Esophagus squamous epithelium (tissue), 5 donors: Measurements from ENCODE around the gene DENND6B. TPM values are rescaled to one million over a fixed set of nuclear protein-coding genes. Genes with fewer than 3 reads are reported as not detected.

Experiments
- DNase-seq: peaks from one replicate; lab custom pipeline; 2025; lab: John Stamatoyannopoulos, UW
- H3K27ac ChIP-seq, 4 donors: fragments of 200-600 bp; sonication (generic); one replicate each; pipeline ENCODE4 v1.5.1; 2016 to 2019; ENCODE audit warnings: mild to moderate bottlenecking in 1 of 4
- H3K27me3 ChIP-seq, 4 donors: fragments of 200-600 bp; sonication (generic); 1 replicate in 3 of 4; 2 replicates in 1 of 4; pipeline versions ENCODE4 v1.5.1 to v1.6.0; 2017 to 2021; ENCODE audit warnings: antibody characterized with exemption in 1 of 4
- H3K36me3 ChIP-seq, 3 donors: fragments of 200-600 bp; sonication (generic); one replicate each; pipeline ENCODE4 v1.5.1; 2016 to 2019
- H3K4me1 ChIP-seq, 3 donors: fragments of 200-600 bp; sonication (generic); one replicate each; pipeline ENCODE4 v1.5.1; 2017 to 2019
- H3K4me3 ChIP-seq, 4 donors: fragments of 200-600 bp; sonication (generic); 1 replicate in 3 of 4; 2 replicates in 1 of 4; pipeline ENCODE4 v1.5.1; 2016 to 2019; ENCODE audit warnings: mild to moderate bottlenecking in 2 of 4, moderate library complexity in 1 of 4
- H3K9me3 ChIP-seq, 3 donors: fragments of 200-600 bp; sonication (generic); one replicate each; pipeline ENCODE4 v1.5.1; 2016 to 2019
- CTCF ChIP-seq, 6 experiments: fragments of 450-650 bp in 4 of 6; fragments of 200-600 bp in 2 of 6; sonication (generic) in 2 of 6; IDR thresholded peaks; one replicate each; pipeline ENCODE4 v1.5.1; 2016 to 2019; ENCODE audit warnings: antibody characterized with exemption in 6 of 6, mild to moderate bottlenecking in 4 of 6, moderate library complexity in 4 of 6
- POLR2A ChIP-seq, 4 donors: fragments of 450-650 bp; IDR thresholded peaks; one replicate each; pipeline ENCODE4 v1.6.1; 2017; ENCODE audit warnings: antibody characterized with exemption in 4 of 4, mild to moderate bottlenecking in 4 of 4, moderate library complexity in 3 of 4
- WGBS, 2 donors: methylation state at CpG; one replicate each; pipeline ENCODE4 v1.1.5; 2018; 5-methylcytosine and 5-hydroxymethylcytosine counted together
- intact Hi-C: fragments of 100-400 bp; cut with DNase I; formaldehyde crosslinking; loops from one replicate; pipeline ENCODE4 v1.15.0; 2022
- total RNA-seq, 4 donors: library from RNA; depleted of rRNA; stranded (reverse); fragments of >200 nt; gene quantifications; one replicate each; pipeline ENCODE4 v1.1.0, GENCODE V29; 2016
- donor health status: DM: yes; HTN: yes; CAD: no.

DENND6B gene
- total RNA-seq, 4 donors from 2014 or later, result 0.88 to 3.6 (median 2.9) TPM

GRCh38 chr22:50264946-50265669 is 61.7 kb downstream of the DENND6B start:
- Histone ChIP-seq H3K27me3 (peaks cover 0 to 39% (median 0%) of the 10 kb centered on the region in 4 donors), H3K4me1 (peaks cover 37 to 64% (median 47%) of the 10 kb centered on the region in 3 donors), H3K4me3 (no peak overlapping the region), H3K27ac (no peak overlapping the region), H3K36me3 (no peaks in the 10 kb centered on the region), H3K9me3 (no peaks in the 10 kb centered on the region)
- DNase-seq, result no peak
- 75 to 84% methylated on average over 3 to 14 of the region's 15 CpGs for WGBS, 2 donors
- TF ChIP-seq CTCF (IDR thresholded peaks at IDR 0.05) (no peak), POLR2A (IDR thresholded peaks at IDR 0.05) (no peak)
- intact Hi-C loops, result no loop called here

- TF ChIP-seq POLR2A (IDR thresholded peaks at IDR 0.05) (no peak), CTCF (IDR thresholded peaks at IDR 0.05) (no peak)
- WGBS, 2 donors, result 58% methylated on average over 6 of the region's 15 CpGs; no CpG with 5 or more reads in 1 of the 2 donors
- Histone ChIP-seq H3K27me3 (peaks cover 0 to 48% (median 0%) of the 10 kb centered on the region in 4 donors), H3K4me3 (no peak overlapping the region), H3K4me1 (peaks cover 37 to 59% (median 40%) of the 10 kb centered on the region in 3 donors), H3K36me3 (no peaks in the 10 kb centered on the region), H3K27ac (no peak overlapping the region), H3K9me3 (no peaks in the 10 kb centered on the region)
- intact Hi-C loops, result no loop called here
- DNase-seq, result no peak
Measured at GRCh38 chr22:50264104-50264745, 62.6 kb downstream of the DENND6B start.

GRCh38 chr22:50262973-50263617 is 63.7 kb downstream of the DENND6B start:
- Histone ChIP-seq H3K9me3 (no peaks in the 10 kb centered on the region), H3K36me3 (no peaks in the 10 kb centered on the region), H3K27me3 (peaks cover 0 to 58% (median 0%) of the 10 kb centered on the region in 4 donors), H3K27ac (no peak overlapping the region), H3K4me1 (peaks cover 30 to 48% (median 30%) of the 10 kb centered on the region in 3 donors), H3K4me3 (no peak overlapping the region)
- WGBS, 2 donors, result 20% methylated on average over 1 of the region's 9 CpGs; no CpG with 5 or more reads in 1 of the 2 donors
- no peak for DNase-seq
- intact Hi-C loops, result no loop called here
- TF ChIP-seq POLR2A (IDR thresholded peaks at IDR 0.05) (no peak), CTCF (IDR thresholded peaks at IDR 0.05) (no peak)

GRCh38 chr22:50262460-50262911 is 64.3 kb downstream of the DENND6B start:
- H3K27me3 ChIP-seq, result peaks cover 0 to 62% (median 0%) of the 10 kb centered on the region in 4 donors
- 58% methylated on average over 5 of the region's 7 CpGs; no CpG with 5 or more reads in 1 of the 2 donors for WGBS, 2 donors

More at GRCh38 chr22:50262460-50262911, 64.3 kb downstream of the DENND6B start:
- Histone ChIP-seq H3K9me3 (no peaks in the 10 kb centered on the region), H3K36me3 (no peaks in the 10 kb centered on the region), H3K27ac (no peak overlapping the region), H3K4me1 (peaks cover 23 to 42% (median 26%) of the 10 kb centered on the region in 3 donors), H3K4me3 (no peak overlapping the region)
- TF ChIP-seq CTCF (IDR thresholded peaks at IDR 0.05), result no peak
- no peak for TF ChIP-seq POLR2A (IDR thresholded peaks at IDR 0.05)
- DNase-seq, result no peak
- intact Hi-C loops, result no loop called here
